ENCODE measurements around the gene FOXA1. TPM values are rescaled to one million over a fixed set of nuclear protein-coding genes. Genes with fewer than 3 reads are reported as not detected.

FOXA1 gene
- total and polyA plus RNA-seq, 11 donors, result not detected

DNA sequence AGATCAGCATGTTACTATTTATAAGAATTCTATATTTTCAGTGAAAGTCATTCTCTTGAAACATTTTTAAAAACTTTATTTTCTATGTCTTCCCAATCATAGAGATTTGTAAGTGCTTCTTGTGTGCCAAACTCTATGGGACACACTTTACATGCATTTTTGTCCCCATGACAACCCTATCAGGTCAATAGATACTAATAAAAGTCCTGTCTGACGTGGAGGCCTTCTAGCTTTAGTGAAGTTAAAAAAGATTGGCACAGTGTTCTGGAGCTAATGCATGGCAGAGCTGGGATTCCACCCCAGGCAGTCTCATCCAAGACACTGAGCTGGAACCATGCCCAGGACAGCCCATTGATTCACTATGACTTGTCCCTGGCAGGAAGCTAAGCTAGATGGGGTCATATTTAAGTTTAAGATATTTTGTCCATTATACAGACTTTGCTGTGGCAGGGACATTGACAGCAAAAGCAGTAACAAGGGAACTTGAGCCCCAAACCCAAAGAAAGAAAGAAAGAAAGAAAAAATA lies 28.4 kb upstream of the FOXA1 start:
- Histone ChIP-seq H3K27ac (no peak overlapping the region), H3K4me1 (peaks cover 0 to 8% (median 0%) of the 10 kb centered on the region in 12 donors), H3K27me3 (peaks cover 8 to 62% (median 28%) of the 10 kb centered on the region in 9 donors), H3K36me3 (no peaks in the 10 kb centered on the region), H3K9me3 (peaks cover 0 to 5% (median 0%) of the 10 kb centered on the region in 12 donors), H3K4me3 (no peak overlapping the region)
- 26 to 44% (median 38%) methylated on average over 1 of the region's 1 CpG for WGBS, 4 donors
- TF ChIP-seq POLR2A (IDR thresholded peaks at IDR 0.05), result no peak
- TF ChIP-seq, protein P1, sequence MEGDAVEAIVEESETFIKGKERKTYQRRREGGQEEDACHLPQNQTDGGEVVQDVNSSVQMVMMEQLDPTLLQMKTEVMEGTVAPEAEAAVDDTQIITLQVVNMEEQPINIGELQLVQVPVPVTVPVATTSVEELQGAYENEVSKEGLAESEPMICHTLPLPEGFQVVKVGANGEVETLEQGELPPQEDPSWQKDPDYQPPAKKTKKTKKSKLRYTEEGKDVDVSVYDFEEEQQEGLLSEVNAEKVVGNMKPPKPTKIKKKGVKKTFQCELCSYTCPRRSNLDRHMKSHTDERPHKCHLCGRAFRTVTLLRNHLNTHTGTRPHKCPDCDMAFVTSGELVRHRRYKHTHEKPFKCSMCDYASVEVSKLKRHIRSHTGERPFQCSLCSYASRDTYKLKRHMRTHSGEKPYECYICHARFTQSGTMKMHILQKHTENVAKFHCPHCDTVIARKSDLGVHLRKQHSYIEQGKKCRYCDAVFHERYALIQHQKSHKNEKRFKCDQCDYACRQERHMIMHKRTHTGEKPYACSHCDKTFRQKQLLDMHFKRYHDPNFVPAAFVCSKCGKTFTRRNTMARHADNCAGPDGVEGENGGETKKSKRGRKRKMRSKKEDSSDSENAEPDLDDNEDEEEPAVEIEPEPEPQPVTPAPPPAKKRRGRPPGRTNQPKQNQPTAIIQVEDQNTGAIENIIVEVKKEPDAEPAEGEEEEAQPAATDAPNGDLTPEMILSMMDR (IDR thresholded peaks at IDR 0.05), result no peak
- intact Hi-C loops (cut with DNase I), result no loop called here
- DNase-seq (no peak), ATAC-seq (no peak)

DNA sequence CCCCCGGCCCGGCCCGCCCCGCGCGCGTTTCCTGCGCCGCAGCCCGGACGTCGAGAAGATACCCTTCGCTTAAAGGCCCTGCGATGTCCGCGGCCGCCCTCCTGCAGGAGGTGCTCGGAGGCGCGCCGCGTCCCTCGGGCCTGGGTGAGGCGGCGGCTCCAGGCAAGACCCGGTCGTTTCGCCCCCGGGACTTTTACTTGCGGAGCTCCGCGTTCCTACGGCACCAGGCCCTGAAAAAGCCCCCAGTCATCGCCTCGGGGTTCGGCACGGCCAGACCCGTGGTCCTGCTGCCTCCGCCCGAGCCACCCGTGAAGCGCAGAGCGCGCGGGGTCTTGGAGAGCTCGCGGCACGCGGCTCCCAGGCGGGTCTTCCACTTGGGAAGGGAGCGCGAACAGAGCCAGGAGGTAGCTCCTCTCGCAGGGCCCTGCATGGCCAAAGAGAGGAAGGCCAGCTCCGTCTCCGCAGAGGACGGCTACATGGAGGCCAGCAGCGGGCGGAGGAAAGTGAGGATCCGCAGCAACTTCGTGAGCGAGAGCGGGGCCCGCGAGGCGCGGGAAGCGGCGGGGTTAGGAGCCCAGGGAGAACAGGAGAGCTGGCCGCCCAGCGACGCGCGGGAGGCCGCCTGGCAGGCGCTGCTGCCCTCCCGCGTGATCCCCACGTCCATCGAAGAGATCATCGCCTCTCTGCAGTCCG lies 27.3 kb upstream of the FOXA1 start:
- Histone ChIP-seq H3K4me1 (peaks cover 0 to 8% (median 0%) of the 10 kb centered on the region in 12 donors), H3K27ac (no peak overlapping the region), H3K4me3 (peak overlapping the region in 6 of 12 donors; percentile 7 to 24 (median 11)), H3K36me3 (no peaks in the 10 kb centered on the region), H3K9me3 (peaks cover 0 to 1% (median 0%) of the 10 kb centered on the region in 12 donors), H3K27me3 (peaks cover 8 to 62% (median 28%) of the 10 kb centered on the region in 9 donors)
- TF ChIP-seq POLR2A (IDR thresholded peaks at IDR 0.05), result no peak
- TF ChIP-seq, protein P1 (IDR thresholded peaks at IDR 0.05), result no peak
- 2 to 5% (median 3%) methylated on average over 38 to 81 of the region's 81 CpGs for WGBS, 4 donors
- ATAC-seq, result no peak
- DNase-seq, result no peak
- intact Hi-C loops (cut with DNase I), result no loop called here

DNA sequence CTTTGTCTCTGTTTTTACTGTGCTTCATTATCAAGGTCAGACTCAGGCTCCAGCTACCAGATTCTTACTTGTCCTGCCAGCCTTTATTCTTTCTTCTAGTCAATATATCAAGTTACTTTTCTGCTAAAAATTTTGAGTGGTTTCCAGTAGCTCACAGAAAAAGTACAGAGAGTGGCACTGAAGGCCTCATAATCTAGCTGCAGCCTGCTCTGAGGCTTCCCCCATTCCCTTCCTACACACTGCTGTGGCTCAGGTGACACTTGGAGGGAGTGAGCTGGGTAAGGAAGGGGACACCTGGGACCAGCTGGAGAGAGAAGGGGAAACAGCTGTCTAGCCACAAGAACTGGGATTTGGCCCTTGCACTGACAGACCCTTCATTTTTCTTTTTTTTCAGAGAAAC lies 25.8 kb upstream of the FOXA1 start:
- ATAC-seq (no peak), DNase-seq (no peak)
- peaks cover 0 to 15% (median 8%) of the 10 kb centered on the region in 12 donors for H3K9me3 ChIP-seq
- TF ChIP-seq, protein P1 (IDR thresholded peaks at IDR 0.05), result no peak
- no peak for TF ChIP-seq POLR2A (IDR thresholded peaks at IDR 0.05)
- no peak overlapping the region for H3K27ac ChIP-seq
- peaks cover 0 to 8% (median 0%) of the 10 kb centered on the region in 12 donors for H3K4me1 ChIP-seq
- H3K27me3 ChIP-seq, result peaks cover 8 to 62% (median 28%) of the 10 kb centered on the region in 9 donors
- no peak overlapping the region for H3K4me3 ChIP-seq
- intact Hi-C loops (cut with DNase I), result no loop called here
- no peaks in the 10 kb centered on the region for H3K36me3 ChIP-seq

DNA sequence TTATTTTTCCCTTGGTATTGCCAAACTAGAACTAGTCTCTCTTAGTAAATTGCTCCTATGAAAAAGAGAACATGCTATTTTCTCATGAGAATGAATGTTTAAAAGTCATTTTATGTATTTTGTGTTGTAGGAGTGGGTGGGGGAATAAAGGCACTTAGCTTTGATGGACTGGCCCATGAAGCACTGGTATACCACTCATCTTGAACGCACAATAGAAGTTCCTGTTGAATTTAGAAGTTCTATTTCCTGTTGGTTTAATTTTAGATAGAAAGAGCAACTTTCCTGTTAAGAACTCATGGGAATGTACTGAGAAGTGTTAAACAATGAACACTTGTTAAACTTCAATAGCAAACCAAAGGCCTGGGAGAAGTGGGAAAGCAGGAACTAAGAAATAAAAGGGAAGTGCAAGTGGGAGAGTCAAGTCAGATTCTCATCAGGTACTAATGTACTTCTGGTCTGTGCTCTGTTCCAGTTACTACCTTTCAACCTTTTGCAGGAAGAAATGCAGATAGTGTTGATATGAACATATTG lies 23.5 kb upstream of the FOXA1 start:
- peaks cover 0 to 38% (median 27%) of the 10 kb centered on the region in 12 donors for H3K9me3 ChIP-seq
- intact Hi-C loops (cut with DNase I), result no loop called here
- no peak for ATAC-seq

More for the DNA sequence above, 23.5 kb upstream of the FOXA1 start:
- no peak for DNase-seq
- H3K36me3 ChIP-seq, result no peaks in the 10 kb centered on the region
- H3K4me1 ChIP-seq, result peaks cover 0 to 8% (median 0%) of the 10 kb centered on the region in 12 donors
- no peak overlapping the region for H3K4me3 ChIP-seq
- peaks cover 8 to 47% (median 28%) of the 10 kb centered on the region in 9 donors for H3K27me3 ChIP-seq
- WGBS, 4 donors, result 44 to 57% (median 51%) methylated on average over 1 of the region's 1 CpG
- TF ChIP-seq POLR2A (IDR thresholded peaks at IDR 0.05), result no peak
- TF ChIP-seq, protein P1 (IDR thresholded peaks at IDR 0.05), result no peak
- H3K27ac ChIP-seq, result no peak overlapping the region

Measured in heart left ventricle (tissue), 16 donors.